GM12873 (cell line): ENCODE results near the gene KIF14.

Experiments
- TF ChIP-seq, protein P1 (sequence below): IDR thresholded peaks from 2 replicates; pipeline ENCODE4 v1.5.1; 2012; ENCODE audit warnings: low read depth, mild to moderate bottlenecking, moderate library complexity, low read length, control low read depth; ENCODE audit not compliant: insufficient read depth; ENCODE audit errors: missing control alignments

Gene KIF14

DNA sequence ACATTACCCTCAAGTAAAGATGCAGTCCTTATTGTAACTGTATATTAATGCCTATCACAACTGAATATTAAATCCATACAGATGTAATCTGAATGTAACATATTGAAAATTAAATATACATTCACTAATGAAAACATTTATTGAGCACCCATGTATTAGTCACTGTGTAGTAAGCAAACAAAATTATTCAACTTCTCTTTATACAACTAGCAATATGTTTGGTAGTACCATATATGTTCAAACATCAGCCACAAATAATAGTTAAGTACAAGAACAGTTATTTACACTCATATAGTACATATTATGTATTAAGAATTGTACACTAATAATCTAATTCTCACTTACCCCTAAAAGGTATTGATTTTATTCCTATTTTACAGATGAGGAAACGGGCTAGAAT, 17.9 kb downstream of the KIF14 start:
- TF ChIP-seq, protein P1, sequence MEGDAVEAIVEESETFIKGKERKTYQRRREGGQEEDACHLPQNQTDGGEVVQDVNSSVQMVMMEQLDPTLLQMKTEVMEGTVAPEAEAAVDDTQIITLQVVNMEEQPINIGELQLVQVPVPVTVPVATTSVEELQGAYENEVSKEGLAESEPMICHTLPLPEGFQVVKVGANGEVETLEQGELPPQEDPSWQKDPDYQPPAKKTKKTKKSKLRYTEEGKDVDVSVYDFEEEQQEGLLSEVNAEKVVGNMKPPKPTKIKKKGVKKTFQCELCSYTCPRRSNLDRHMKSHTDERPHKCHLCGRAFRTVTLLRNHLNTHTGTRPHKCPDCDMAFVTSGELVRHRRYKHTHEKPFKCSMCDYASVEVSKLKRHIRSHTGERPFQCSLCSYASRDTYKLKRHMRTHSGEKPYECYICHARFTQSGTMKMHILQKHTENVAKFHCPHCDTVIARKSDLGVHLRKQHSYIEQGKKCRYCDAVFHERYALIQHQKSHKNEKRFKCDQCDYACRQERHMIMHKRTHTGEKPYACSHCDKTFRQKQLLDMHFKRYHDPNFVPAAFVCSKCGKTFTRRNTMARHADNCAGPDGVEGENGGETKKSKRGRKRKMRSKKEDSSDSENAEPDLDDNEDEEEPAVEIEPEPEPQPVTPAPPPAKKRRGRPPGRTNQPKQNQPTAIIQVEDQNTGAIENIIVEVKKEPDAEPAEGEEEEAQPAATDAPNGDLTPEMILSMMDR, result no peak

DNA sequence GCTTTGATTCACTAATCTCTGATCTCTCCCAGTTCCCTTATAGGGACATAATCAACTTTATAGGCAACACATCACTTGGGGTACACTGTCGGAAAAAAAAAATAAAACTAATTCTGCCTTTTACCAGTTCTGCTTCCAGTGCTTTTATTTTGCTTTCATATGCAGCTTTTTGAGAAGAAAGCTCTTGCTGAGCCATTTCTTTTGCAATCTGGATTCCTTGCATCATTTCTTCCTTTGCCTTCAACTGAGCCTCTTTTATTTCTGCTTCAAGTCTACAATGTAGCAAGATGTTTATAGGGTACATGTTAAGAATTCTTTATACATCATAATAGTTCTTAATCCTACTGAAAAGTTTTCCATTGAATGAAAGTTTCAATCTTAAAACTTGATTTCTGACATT, 30.6 kb downstream of the KIF14 start:
- TF ChIP-seq, protein P1, result no peak

DNA sequence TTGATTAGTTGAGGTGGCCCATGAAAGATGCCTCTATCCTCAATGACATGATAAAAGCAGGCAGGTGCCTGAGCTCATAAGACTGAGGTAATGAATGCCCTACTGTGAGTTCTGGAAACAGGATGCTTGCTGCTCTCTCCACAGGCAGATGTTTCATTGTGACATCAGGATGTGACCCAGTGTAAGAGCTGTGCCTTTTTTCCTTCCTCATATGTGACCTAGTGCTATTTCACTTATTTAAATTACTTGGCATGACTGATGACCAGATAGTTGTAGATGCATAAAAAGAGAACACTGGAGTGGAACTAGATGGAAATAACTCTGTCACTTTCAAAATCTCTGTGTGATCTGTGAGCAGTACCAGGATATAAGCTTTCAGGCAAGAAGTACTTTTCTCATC, 31.9 kb downstream of the KIF14 start:
- TF ChIP-seq, protein P1, result no peak

DNA sequence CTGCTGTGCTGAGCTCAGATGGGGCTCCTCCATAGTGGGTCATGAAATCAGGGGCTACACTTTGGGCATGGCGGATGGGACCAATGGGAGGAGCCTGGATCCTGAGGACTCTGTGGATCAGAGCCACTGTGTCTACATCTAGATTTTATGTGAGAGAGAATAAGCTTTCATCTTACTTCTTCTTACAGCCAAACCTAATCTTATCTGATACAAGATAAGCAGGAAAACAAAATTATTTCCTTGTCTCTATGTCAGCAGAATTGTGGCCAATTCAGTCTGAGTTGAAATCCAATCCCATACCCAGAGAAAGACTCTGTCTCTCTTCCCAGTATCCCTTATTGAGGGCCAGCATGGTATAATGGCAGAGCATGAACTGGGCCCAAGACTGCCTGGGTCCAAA, 56.2 kb downstream of the KIF14 start:
- TF ChIP-seq, protein P1, result no peak

DNA sequence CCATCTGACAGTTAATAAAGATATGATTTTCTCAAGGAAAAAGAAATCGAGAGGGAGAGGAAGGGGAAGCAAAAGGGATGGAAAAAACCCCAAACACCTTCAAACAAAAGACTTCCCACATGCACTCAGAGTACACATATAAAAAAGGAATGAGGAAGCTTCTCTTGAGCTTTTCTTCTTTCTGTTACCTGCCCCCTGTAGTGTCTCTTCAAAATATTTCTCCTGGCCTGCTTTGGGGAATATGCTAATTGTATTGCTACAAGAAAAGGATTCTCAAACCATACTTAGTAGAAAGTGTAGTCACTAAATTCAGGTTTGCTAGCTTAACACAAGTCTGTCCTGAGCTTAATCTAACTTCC, 58.7 kb downstream of the KIF14 start:
- TF ChIP-seq, protein P1, result no peak

DNA sequence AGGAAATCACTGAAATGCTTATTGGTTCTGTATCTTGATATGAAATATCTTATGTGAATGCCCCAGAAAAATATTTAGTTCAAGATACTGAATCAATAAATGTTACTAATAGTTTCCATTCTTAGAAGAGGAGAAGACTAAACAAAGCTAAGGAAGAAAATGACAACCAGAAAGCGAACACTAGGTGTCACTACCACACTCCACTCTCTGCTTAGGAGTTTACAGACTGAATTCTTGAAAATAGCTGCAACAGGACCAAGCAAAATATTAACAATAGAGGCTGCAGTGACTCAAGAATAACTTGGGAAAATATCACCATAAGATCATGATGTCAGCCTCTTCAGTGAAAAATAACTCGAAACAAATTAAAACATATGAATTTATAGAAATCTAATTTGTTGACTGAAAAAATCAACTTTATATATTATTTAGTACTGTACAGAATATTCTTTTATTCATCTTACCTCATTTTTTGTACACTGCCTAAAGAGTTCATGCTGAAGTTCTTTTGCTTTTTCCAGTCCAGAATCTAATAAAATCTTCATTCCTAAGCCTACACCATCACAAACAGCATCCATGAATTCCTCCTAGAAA, 61.6 kb downstream of the KIF14 start:
- TF ChIP-seq, protein P1, result peak; percentile 66

DNA sequence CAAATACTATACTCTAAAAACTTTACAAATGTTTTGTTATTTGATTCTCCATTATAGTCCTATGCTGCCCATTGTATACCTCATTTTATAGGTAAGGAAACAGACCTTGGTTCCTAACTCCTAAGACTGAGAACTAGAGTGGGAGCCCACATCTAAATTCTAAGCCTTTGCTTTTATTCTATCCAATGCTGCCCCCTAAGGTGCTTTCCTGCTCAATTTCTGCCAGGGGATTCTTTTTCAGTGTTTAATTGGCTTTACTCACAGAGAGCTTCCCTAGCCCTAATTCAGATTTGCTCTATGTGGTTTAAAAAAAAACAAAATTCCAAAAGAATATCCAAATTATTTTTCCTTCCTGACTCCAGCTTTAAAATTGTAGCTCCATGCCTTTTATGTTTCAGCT, 64.5 kb downstream of the KIF14 start:
- TF ChIP-seq, protein P1, result no peak
